HEK293 (cell line): Measurements from ENCODE around the gene ADAMTS17.

Source experiments
- CTCF ChIA-PET: fragments of 350-600 bp; formaldehyde crosslinking; extraction: SDS; loops from one replicate; lab custom pipeline; 2021; ENCODE audit warnings: antibody characterized with exemption; lab: Yijun Ruan, JAX
- POLR2A ChIA-PET: fragments of 300-600 bp; formaldehyde crosslinking; extraction: SDS; loops from one replicate; lab custom pipeline; 2020; ENCODE audit warnings: antibody characterized with exemption, inconsistent platforms; lab: Yijun Ruan, JAX
- H3K27ac ChIP-seq: fragments of 200-500 bp; sonication (Bioruptor generic); 2 replicates; pipeline ENCODE4 v1.5.1; 2014; ENCODE audit warnings: low read depth, low read length, control low read depth, inconsistent platforms; ENCODE audit errors: extremely low read depth
- H3K36me3 ChIP-seq, 2 experiments: fragments of 200-500 bp in 1 of 2; sonication (Bioruptor generic) in 1 of 2; 1 replicate in 1 of 2; 2 replicates in 1 of 2; pipeline ENCODE4 v1.5.1; 2014 to 2017; ENCODE audit warnings: inconsistent platforms in 2 of 2, low read length in 2 of 2; ENCODE audit not compliant: control insufficient read depth in 2 of 2, insufficient read depth in 1 of 2
- H3K4me1 ChIP-seq: fragments of 200-500 bp; sonication (Bioruptor generic); 2 replicates; pipeline ENCODE4 v1.5.1; 2014; ENCODE audit warnings: mild to moderate bottlenecking, low read length, inconsistent platforms; ENCODE audit not compliant: control insufficient read depth, insufficient read depth
- H3K4me3 ChIP-seq: 2 replicates; pipeline ENCODE4 v1.5.1; 2011; ENCODE audit warnings: low read depth, mild to moderate bottlenecking, control low read depth, low read length, moderate library complexity
- H3K9me3 ChIP-seq: fragments of 200-500 bp; sonication (Bioruptor generic); 2 replicates; pipeline ENCODE4 v1.5.1; 2014; ENCODE audit warnings: low read depth, low read length, inconsistent platforms; ENCODE audit not compliant: control insufficient read depth, insufficient read depth
- EGR2 ChIP-seq: fragments of 450-650 bp; formaldehyde crosslinking; IDR thresholded peaks from 2 replicates; pipeline ENCODE4 v1.5.1; 2016; ENCODE audit warnings: low read depth, missing biosample characterization, missing genetic modification characterization
- HOXD13 ChIP-seq: sonication (generic); formaldehyde crosslinking; IDR thresholded peaks from 2 replicates; pipeline ENCODE4 v1.8.0; 2022; ENCODE audit warnings: missing genetic modification reagents, borderline replicate concordance
- IKZF3 ChIP-seq: fragments of 450-650 bp; IDR thresholded peaks from 2 replicates; pipeline ENCODE4 v1.5.0; 2018; ENCODE audit warnings: missing biosample characterization, mild to moderate bottlenecking, missing genetic modification characterization, moderate library complexity
- MEIS1 ChIP-seq: sonication (generic); formaldehyde crosslinking; IDR thresholded peaks from 2 replicates; pipeline ENCODE4 v1.8.1; 2022; ENCODE audit warnings: missing genetic modification reagents, mild to moderate bottlenecking, borderline replicate concordance
- ZBTB20 ChIP-seq: fragments of 450-650 bp; formaldehyde crosslinking; IDR thresholded peaks from 2 replicates; pipeline ENCODE4 v1.5.1; 2016; ENCODE audit warnings: missing biosample characterization, missing genetic modification characterization
- ZBTB21 ChIP-seq: fragments of 450-650 bp; formaldehyde crosslinking; IDR thresholded peaks from 2 replicates; pipeline ENCODE4 v1.5.1; 2017; ENCODE audit warnings: missing biosample characterization, missing genetic modification characterization
- ZBTB8A ChIP-seq: fragments of 450-650 bp; formaldehyde crosslinking; IDR thresholded peaks from 2 replicates; pipeline ENCODE4 v1.5.1; 2016; ENCODE audit warnings: missing biosample characterization, missing genetic modification characterization
- ZNF10 ChIP-seq: fragments of 450-650 bp; formaldehyde crosslinking; IDR thresholded peaks from 2 replicates; pipeline ENCODE4 v1.5.1; 2017; ENCODE audit warnings: missing biosample characterization, missing genetic modification characterization
- ZNF157 ChIP-seq: fragments of 450-650 bp; formaldehyde crosslinking; IDR thresholded peaks from 2 replicates; pipeline ENCODE4 v1.5.1; 2016; ENCODE audit warnings: missing biosample characterization, missing genetic modification characterization
- ZNF2 ChIP-seq: fragments of 450-650 bp; formaldehyde crosslinking; IDR thresholded peaks from 2 replicates; pipeline ENCODE4 v1.5.1; 2016; ENCODE audit warnings: missing biosample characterization, missing genetic modification characterization
- ZNF221 ChIP-seq: fragments of 450-650 bp; formaldehyde crosslinking; IDR thresholded peaks from 2 replicates; pipeline ENCODE4 v1.5.1; 2017; ENCODE audit warnings: missing biosample characterization, missing genetic modification characterization, borderline replicate concordance
- ZNF335 ChIP-seq: fragments of 450-650 bp; formaldehyde crosslinking; conservative IDR thresholded peaks from 2 replicates; pipeline ENCODE4 v1.5.1; 2016; ENCODE audit warnings: missing biosample characterization, missing genetic modification characterization
- ZNF416 ChIP-seq: fragments of 450-650 bp; formaldehyde crosslinking; IDR thresholded peaks from 2 replicates; pipeline ENCODE4 v1.5.1; 2016; ENCODE audit warnings: missing biosample characterization, missing genetic modification characterization
- ZNF549 ChIP-seq: fragments of 450-650 bp; IDR thresholded peaks from 2 replicates; pipeline ENCODE4 v1.5.1; 2018; ENCODE audit warnings: missing biosample characterization, missing genetic modification characterization, mild to moderate bottlenecking, inconsistent platforms, moderate library complexity
- ZNF600 ChIP-seq: fragments of 450-650 bp; formaldehyde crosslinking; IDR thresholded peaks from 2 replicates; pipeline ENCODE4 v1.5.1; 2016; ENCODE audit warnings: missing biosample characterization, missing genetic modification characterization
- ZNF610 ChIP-seq: fragments of 450-650 bp; formaldehyde crosslinking; IDR thresholded peaks from 2 replicates; pipeline ENCODE4 v1.5.1; 2016; ENCODE audit warnings: missing biosample characterization, missing genetic modification characterization, borderline replicate concordance
- ZNF677 ChIP-seq: fragments of 450-650 bp; IDR thresholded peaks from 2 replicates; pipeline ENCODE4 v1.5.0; 2018; ENCODE audit warnings: missing biosample characterization, mild to moderate bottlenecking, missing genetic modification characterization, moderate library complexity
- ZNF792 ChIP-seq: fragments of 450-650 bp; formaldehyde crosslinking; IDR thresholded peaks from 2 replicates; pipeline ENCODE4 v1.5.1; 2016; ENCODE audit warnings: missing biosample characterization, missing genetic modification characterization
- ZNF830 ChIP-seq: fragments of 450-650 bp; IDR thresholded peaks from 2 replicates; pipeline ENCODE4 v1.5.0; 2018; ENCODE audit warnings: missing biosample characterization, missing genetic modification characterization, low read depth, mild to moderate bottlenecking, moderate library complexity
- ZNF837 ChIP-seq: fragments of 450-650 bp; formaldehyde crosslinking; IDR thresholded peaks from 2 replicates; pipeline ENCODE4 v1.5.1; 2016; ENCODE audit warnings: missing biosample characterization, missing genetic modification characterization
- TF ChIP-seq, protein P1 (sequence below): fragments of 450-650 bp; formaldehyde crosslinking; IDR thresholded peaks from 2 replicates; pipeline ENCODE4 v1.5.1; 2017; ENCODE audit warnings: missing biosample characterization, missing genetic modification characterization
- TF ChIP-seq, protein P2 (sequence below): fragments of 450-650 bp; formaldehyde crosslinking; IDR thresholded peaks from 2 replicates; pipeline ENCODE4 v1.5.1; 2016; ENCODE audit warnings: missing biosample characterization, missing genetic modification characterization
- TF ChIP-seq, protein P3 (sequence below): fragments of 450-650 bp; formaldehyde crosslinking; IDR thresholded peaks from 2 replicates; pipeline ENCODE4 v1.5.1; 2016; ENCODE audit warnings: missing biosample characterization, missing genetic modification characterization, low read depth
- TF ChIP-seq, protein P4 (sequence below): fragments of 450-650 bp; formaldehyde crosslinking; conservative IDR thresholded peaks from 2 replicates; pipeline ENCODE4 v1.5.1; 2016; ENCODE audit warnings: low read depth, missing biosample characterization, missing genetic modification characterization

ADAMTS17 gene

DNA sequence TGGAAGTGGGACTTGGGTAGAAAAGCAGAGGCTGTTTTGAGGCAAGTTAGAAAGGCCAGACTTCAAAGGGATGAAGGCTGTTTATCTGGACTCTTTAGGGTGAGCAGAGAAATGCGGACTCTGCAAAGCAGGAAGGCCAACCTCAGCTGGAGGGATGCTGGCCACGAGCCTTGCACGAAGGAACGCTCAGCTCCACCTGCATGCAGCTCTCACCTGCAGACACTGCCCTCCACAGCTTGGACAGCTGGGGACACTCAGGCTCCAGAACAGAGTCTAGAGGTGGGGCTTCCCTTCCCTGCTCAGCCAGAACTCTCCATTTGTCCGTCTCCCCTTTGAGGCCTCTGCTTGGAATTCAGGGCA is 229.7 kb downstream of the ADAMTS17 start:
- CTCF ChIA-PET: no interaction called here
- Histone ChIP-seq H3K9me3 (no peaks in the 10 kb centered on the region), H3K27ac (no peak overlapping the region), H3K4me1 (peaks cover 3% of the 10 kb centered on the region)
- POLR2A ChIA-PET: no interaction called here
- no peak for TF ChIP-seq ZBTB8A (tag by site-specific recombination)
- no peak for TF ChIP-seq ZNF335 (tag by site-specific recombination)
- TF ChIP-seq ZNF610 (tag by site-specific recombination): no peak
- TF ChIP-seq MEIS1 (CRISPR knock-in tag): no peak
- no peak for TF ChIP-seq ZNF416 (tag by site-specific recombination)
- TF ChIP-seq ZNF677: no peak
- TF ChIP-seq, protein P1, sequence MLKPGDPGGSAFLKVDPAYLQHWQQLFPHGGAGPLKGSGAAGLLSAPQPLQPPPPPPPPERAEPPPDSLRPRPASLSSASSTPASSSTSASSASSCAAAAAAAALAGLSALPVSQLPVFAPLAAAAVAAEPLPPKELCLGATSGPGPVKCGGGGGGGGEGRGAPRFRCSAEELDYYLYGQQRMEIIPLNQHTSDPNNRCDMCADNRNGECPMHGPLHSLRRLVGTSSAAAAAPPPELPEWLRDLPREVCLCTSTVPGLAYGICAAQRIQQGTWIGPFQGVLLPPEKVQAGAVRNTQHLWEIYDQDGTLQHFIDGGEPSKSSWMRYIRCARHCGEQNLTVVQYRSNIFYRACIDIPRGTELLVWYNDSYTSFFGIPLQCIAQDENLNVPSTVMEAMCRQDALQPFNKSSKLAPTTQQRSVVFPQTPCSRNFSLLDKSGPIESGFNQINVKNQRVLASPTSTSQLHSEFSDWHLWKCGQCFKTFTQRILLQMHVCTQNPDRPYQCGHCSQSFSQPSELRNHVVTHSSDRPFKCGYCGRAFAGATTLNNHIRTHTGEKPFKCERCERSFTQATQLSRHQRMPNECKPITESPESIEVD: no peak
- TF ChIP-seq ZNF221 (tag by site-specific recombination): no peak
- TF ChIP-seq, protein P2, sequence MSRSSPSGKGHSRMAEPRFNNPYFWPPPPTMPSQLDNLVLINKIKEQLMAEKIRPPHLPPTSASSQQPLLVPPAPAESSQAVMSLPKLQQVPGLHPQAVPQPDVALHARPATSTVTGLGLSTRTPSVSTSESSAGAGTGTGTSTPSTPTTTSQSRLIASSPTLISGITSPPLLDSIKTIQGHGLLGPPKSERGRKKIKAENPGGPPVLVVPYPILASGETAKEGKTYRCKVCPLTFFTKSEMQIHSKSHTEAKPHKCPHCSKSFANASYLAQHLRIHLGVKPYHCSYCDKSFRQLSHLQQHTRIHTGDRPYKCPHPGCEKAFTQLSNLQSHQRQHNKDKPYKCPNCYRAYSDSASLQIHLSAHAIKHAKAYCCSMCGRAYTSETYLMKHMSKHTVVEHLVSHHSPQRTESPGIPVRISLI (tag by site-specific recombination): no peak
- TF ChIP-seq, protein P3, sequence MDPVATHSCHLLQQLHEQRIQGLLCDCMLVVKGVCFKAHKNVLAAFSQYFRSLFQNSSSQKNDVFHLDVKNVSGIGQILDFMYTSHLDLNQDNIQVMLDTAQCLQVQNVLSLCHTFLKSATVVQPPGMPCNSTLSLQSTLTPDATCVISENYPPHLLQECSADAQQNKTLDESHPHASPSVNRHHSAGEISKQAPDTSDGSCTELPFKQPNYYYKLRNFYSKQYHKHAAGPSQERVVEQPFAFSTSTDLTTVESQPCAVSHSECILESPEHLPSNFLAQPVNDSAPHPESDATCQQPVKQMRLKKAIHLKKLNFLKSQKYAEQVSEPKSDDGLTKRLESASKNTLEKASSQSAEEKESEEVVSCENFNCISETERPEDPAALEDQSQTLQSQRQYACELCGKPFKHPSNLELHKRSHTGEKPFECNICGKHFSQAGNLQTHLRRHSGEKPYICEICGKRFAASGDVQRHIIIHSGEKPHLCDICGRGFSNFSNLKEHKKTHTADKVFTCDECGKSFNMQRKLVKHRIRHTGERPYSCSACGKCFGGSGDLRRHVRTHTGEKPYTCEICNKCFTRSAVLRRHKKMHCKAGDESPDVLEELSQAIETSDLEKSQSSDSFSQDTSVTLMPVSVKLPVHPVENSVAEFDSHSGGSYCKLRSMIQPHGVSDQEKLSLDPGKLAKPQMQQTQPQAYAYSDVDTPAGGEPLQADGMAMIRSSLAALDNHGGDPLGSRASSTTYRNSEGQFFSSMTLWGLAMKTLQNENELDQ (tag by site-specific recombination): no peak
- TF ChIP-seq ZNF830 (tag by site-specific recombination): no peak
- TF ChIP-seq ZNF549: no peak
- TF ChIP-seq ZNF157 (tag by site-specific recombination): no peak
- no peak for TF ChIP-seq ZNF2 (tag by site-specific recombination)
- no peak for TF ChIP-seq ZBTB21 (tag by site-specific recombination)
- no peak for TF ChIP-seq ZNF792 (tag by site-specific recombination)
- TF ChIP-seq, all 188 proteins: peak for 0
- Histone ChIP-seq H3K4me3 (no peak overlapping the region), H3K36me3 (no peaks in the 10 kb centered on the region)

DNA sequence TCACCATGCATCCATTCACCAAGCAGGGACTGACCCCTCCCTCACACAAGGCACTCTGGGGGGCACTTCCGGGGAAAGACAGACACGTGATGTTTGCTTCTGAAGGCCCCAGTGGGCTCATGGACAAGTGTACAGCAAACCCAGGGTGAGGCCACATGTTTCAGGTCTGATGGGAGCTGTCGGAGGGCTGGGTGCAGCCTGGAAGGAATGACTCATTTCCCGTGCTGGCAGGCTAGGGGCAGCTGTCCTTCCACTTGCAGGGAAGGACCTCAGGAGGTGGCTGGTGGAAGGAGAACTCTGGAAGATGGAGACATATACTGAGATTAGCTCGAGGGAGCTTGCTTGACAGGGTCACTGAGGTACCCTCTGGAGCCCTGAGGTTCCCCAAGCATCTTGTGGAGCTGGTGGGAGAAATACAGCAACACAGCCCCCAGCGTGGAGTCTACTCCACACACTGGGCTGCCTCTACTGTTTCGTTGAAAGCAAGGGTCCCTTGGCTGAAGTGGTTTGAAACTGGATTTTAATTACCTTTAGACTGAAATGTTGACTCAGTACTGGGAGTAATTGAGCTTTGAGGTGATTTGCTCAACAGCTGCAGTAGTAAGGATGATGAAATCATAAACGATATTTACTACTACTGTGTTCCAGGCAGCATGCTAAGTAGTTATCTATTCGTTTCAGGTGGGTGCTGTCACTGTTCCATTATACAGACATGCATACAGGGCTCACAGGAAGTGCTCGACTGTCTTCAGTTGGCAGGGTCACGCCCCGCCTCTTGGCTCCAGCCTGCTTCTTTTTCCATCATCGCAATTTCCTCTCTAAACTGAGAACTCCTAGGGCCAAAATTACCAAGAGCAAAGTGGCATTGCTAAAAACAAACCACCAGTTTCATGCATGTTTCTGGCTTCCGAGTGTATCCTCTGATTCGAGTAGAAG is 230.4 kb downstream of the ADAMTS17 start:
- Histone ChIP-seq H3K36me3 (no peaks in the 10 kb centered on the region), H3K4me3 (no peak overlapping the region), H3K4me1 (peaks cover 3% of the 10 kb centered on the region), H3K27ac (no peak overlapping the region), H3K9me3 (no peaks in the 10 kb centered on the region)
- ChIA-PET POLR2A (no interaction called here), CTCF (no interaction called here)
- TF ChIP-seq ZNF10 (tag by site-specific recombination) (no peak), IKZF3 (tag by site-specific recombination) (no peak), ZNF600 (tag by site-specific recombination) (peak; percentile 53; the same call in 1 of the 2 replicates), ZBTB20 (tag by site-specific recombination) (no peak), MEIS1 (CRISPR knock-in tag) (no peak), HOXD13 (CRISPR knock-in tag) (no peak), ZNF837 (tag by site-specific recombination) (no peak), EGR2 (tag by site-specific recombination) (no peak)
- TF ChIP-seq, protein P4, sequence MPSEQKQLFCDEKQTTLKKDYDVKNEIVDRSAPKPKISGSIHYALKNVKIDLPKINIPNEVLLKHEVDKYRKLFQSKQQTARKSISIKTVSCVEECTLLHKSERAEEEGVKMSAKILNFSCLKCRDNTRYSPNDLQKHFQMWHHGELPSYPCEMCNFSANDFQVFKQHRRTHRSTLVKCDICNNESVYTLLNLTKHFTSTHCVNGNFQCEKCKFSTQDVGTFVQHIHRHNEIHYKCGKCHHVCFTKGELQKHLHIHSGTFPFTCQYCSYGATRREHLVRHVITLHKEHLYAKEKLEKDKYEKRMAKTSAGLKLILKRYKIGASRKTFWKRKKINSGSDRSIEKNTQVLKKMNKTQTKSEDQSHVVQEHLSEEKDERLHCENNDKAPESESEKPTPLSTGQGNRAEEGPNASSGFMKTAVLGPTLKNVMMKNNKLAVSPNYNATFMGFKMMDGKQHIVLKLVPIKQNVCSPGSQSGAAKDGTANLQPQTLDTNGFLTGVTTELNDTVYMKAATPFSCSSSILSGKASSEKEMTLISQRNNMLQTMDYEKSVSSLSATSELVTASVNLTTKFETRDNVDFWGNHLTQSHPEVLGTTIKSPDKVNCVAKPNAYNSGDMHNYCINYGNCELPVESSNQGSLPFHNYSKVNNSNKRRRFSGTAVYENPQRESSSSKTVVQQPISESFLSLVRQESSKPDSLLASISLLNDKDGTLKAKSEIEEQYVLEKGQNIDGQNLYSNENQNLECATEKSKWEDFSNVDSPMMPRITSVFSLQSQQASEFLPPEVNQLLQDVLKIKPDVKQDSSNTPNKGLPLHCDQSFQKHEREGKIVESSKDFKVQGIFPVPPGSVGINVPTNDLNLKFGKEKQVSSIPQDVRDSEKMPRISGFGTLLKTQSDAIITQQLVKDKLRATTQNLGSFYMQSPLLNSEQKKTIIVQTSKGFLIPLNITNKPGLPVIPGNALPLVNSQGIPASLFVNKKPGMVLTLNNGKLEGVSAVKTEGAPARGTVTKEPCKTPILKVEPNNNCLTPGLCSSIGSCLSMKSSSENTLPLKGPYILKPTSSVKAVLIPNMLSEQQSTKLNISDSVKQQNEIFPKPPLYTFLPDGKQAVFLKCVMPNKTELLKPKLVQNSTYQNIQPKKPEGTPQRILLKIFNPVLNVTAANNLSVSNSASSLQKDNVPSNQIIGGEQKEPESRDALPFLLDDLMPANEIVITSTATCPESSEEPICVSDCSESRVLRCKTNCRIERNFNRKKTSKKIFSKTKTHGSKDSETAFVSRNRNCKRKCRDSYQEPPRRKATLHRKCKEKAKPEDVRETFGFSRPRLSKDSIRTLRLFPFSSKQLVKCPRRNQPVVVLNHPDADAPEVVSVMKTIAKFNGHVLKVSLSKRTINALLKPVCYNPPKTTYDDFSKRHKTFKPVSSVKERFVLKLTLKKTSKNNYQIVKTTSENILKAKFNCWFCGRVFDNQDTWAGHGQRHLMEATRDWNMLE (tag by site-specific recombination): peak; percentile 22; the same call in 1 of the 2 replicates
